Sigmoid colon (tissue), 7 donors: ENCODE results near the gene MEOX2. TPM values are rescaled to one million over a fixed set of nuclear protein-coding genes. Genes with fewer than 3 reads are reported as not detected.

ENCODE experiments used
- DNase-seq: peaks from one replicate; pipeline ENCODE4 v3.0.0-alpha.2; 2019
- H3K27ac ChIP-seq, 4 donors: fragments of 200-600 bp; sonication (generic); one replicate each; pipeline ENCODE4 v1.5.1; 2016 to 2019; ENCODE audit warnings: mild to moderate bottlenecking in 1 of 4
- H3K27me3 ChIP-seq, 3 donors: fragments of 200-600 bp; sonication (generic); one replicate each; pipeline ENCODE4 v1.5.1; 2019; ENCODE audit warnings: mild to moderate bottlenecking in 1 of 3
- H3K36me3 ChIP-seq, 4 donors: fragments of 200-600 bp; sonication (generic); one replicate each; pipeline ENCODE4 v1.5.1; 2016 to 2019
- H3K4me1 ChIP-seq, 4 donors: fragments of 200-600 bp; sonication (generic); one replicate each; pipeline ENCODE4 v1.5.1; 2017 to 2019
- H3K4me3 ChIP-seq, 4 donors: fragments of 200-600 bp; sonication (generic); one replicate each; pipeline ENCODE4 v1.5.1; 2017 to 2019; ENCODE audit warnings: mild to moderate bottlenecking in 2 of 4, moderate library complexity in 1 of 4
- H3K9me3 ChIP-seq, 4 donors: fragments of 200-600 bp in 3 of 4; sonication (generic) in 3 of 4; one replicate each; pipeline versions ENCODE4 v1.5.1 to v1.6.1; 2013 to 2019
- CTCF ChIP-seq, 4 experiments: fragments of 450-650 bp in 3 of 4; fragments of 200-600 bp in 1 of 4; IDR thresholded peaks; one replicate each; pipeline ENCODE4 v1.5.1; 2016 to 2019; ENCODE audit warnings: antibody characterized with exemption in 4 of 4, mild to moderate bottlenecking in 3 of 4, moderate library complexity in 2 of 4
- EP300 ChIP-seq, 4 donors: sonication (generic); formaldehyde crosslinking; IDR thresholded peaks; one replicate each; pipeline ENCODE4 v1.6.1; 2017; ENCODE audit warnings: antibody characterized with exemption in 4 of 4
- POLR2A ChIP-seq, 2 donors: fragments of 450-650 bp; IDR thresholded peaks; one replicate each; pipeline ENCODE4 v1.6.1; 2016; ENCODE audit warnings: antibody characterized with exemption in 2 of 2, mild to moderate bottlenecking in 2 of 2, moderate library complexity in 2 of 2
- POLR2AphosphoS5 ChIP-seq, 4 donors: sonication (generic); formaldehyde crosslinking; IDR thresholded peaks; one replicate each; pipeline ENCODE4 v1.6.1; 2017; ENCODE audit warnings: antibody characterized with exemption in 4 of 4
- WGBS, 2 donors: extraction: QIAGEN DNeasy Blood & Tissue Kit; methylation state at CpG; one replicate each; pipeline ENCODE4 v1.1.7; 2013; 5-methylcytosine and 5-hydroxymethylcytosine counted together
- intact Hi-C: fragments of 100-400 bp; cut with DNase I; formaldehyde crosslinking; loops from one replicate; pipeline ENCODE4 v1.15.1; 2023
- polyA plus RNA-seq, 3 donors: library from polyadenylated mRNA; stranded (reverse); fragments of 200-250 nt; gene quantifications; one replicate each; pipeline ENCODE4 v1.2.3, GENCODE V29; 2013
- total RNA-seq, 4 donors: library from RNA; depleted of rRNA; stranded (reverse); fragments of >200 nt; gene quantifications; one replicate each; pipeline ENCODE4 v1.1.0, GENCODE V29; 2016
- donor health status: healthy with polysubstance abuse.
- donor health status: Bipolar disorder and iron deficiency.
- donor health status: healthy.

Gene MEOX2
- total and polyA plus RNA-seq, 7 donors: 0.23 to 9.7 (median 1.6) TPM

- H3K27me3 ChIP-seq: no peaks in the 10 kb centered on the region
- H3K27ac ChIP-seq: no peak overlapping the region
- DNase-seq: no peak
- intact Hi-C loops: no loop called here
- no peak overlapping the region for H3K4me3 ChIP-seq
- no peak for TF ChIP-seq POLR2A (IDR thresholded peaks at IDR 0.05)
- TF ChIP-seq EP300 (IDR thresholded peaks at IDR 0.05): no peak
- peak; percentile 29 to 50 (median 42) for TF ChIP-seq POLR2AphosphoS5 (IDR thresholded peaks at IDR 0.05)
- TF ChIP-seq CTCF (IDR thresholded peaks at IDR 0.05): no peak
- peaks cover 0 to 23% (median 17%) of the 10 kb centered on the region in 4 donors for H3K4me1 ChIP-seq
- no peaks in the 10 kb centered on the region for H3K9me3 ChIP-seq
- WGBS, 2 donors: 91 to 93% methylated on average over 1 of the region's 1 CpG
- H3K36me3 ChIP-seq: no peaks in the 10 kb centered on the region
These were observed 103.7 kb downstream of the MEOX2 start for GRCh38 chr7:15582773-15583172.

DNA sequence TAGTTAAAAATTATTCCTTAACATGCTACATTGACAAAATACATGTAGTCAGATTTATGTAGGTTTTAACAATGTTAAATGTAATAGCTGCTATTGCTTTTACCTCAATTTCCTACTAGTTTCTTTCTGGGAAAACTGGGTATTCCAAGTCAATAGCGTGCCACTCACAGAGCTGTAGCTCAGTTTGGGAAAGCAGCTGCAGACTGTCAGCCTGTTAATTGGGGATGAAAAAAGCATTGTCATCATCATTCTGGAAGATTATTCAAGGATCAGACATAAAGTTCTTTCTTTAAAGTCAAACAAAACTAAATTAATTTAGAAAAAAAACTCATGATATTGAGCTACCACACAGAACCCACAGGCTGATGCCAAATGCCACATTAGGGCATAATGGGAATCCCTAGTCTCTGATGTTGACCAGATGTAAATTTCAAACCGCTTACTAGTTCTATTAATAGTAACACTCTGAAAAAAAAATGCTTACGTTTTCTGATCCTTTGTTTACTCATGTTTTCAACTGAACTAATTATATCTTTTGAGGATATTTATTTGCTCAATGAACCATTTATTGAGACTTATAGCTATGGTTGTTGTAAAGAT, 105.0 kb downstream of the MEOX2 start:
- DNase-seq: no peak
- 65 to 71% methylated on average over 3 of the region's 3 CpGs for WGBS, 2 donors
- no peaks in the 10 kb centered on the region for H3K9me3 ChIP-seq
- TF ChIP-seq CTCF (IDR thresholded peaks at IDR 0.05) (no peak), POLR2AphosphoS5 (IDR thresholded peaks at IDR 0.05) (peak; percentile 16 to 60 (median 38)), POLR2A (IDR thresholded peaks at IDR 0.05) (no peak), EP300 (IDR thresholded peaks at IDR 0.05) (peak in 2 of 4 donors; percentile 6 to 17)
- peak overlapping the region in 3 of 4 donors; percentile 18 to 49 (median 22) for H3K27ac ChIP-seq
- H3K27me3 ChIP-seq: no peaks in the 10 kb centered on the region
- H3K4me1 ChIP-seq: peaks cover 0 to 22% (median 16%) of the 10 kb centered on the region in 4 donors
- no peaks in the 10 kb centered on the region for H3K36me3 ChIP-seq
- no peak overlapping the region for H3K4me3 ChIP-seq
- intact Hi-C loops: no loop called here

DNA sequence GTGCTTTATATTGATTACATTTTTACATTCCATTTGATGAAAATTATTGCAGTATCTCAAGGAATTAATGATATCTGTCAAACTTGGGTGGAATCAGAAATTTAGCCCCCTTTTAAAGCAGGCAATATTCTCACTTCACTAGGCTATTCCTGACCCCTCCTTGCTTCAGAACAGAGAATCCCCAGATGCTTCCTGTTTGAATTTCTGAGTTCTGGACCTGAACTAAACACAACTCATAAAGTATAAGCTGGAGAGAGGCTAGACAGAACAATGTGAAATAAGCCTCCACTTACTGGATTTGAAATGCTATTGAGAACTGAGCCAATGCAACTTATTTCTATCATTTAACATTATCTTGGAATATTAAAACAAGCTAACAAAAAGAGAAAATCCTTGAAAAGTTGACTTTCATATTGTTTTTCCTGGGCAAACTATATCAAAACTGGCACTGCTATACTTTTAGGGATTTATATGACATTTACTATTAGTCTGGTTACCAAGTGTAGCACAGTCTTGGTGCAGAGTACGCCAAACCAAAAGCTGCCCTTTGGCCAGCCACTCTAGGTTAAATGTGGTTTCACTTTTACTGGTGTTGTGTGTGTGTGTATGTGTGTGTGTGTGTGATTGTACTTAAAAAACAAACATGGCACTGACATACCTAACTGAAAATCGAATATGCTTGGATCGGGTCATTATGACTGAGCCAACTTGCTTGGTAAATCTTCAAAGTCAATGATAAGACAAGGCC, 105.7 kb downstream of the MEOX2 start:
- 29 to 62% methylated on average over 3 of the region's 3 CpGs for WGBS, 2 donors
- H3K4me3 ChIP-seq: no peak overlapping the region
- H3K4me1 ChIP-seq: peaks cover 0 to 15% (median 14%) of the 10 kb centered on the region in 4 donors
- no peak for TF ChIP-seq POLR2AphosphoS5 (IDR thresholded peaks at IDR 0.05)
- no peak for TF ChIP-seq POLR2A (IDR thresholded peaks at IDR 0.05)
- TF ChIP-seq EP300 (IDR thresholded peaks at IDR 0.05): no peak
- TF ChIP-seq CTCF (IDR thresholded peaks at IDR 0.05): no peak
- peak overlapping the region in 3 of 4 donors; percentile 18 to 49 (median 22) for H3K27ac ChIP-seq
- H3K9me3 ChIP-seq: no peaks in the 10 kb centered on the region
- intact Hi-C loops: no loop called here
- H3K36me3 ChIP-seq: no peaks in the 10 kb centered on the region
- no peaks in the 10 kb centered on the region for H3K27me3 ChIP-seq
- no peak for DNase-seq

DNA sequence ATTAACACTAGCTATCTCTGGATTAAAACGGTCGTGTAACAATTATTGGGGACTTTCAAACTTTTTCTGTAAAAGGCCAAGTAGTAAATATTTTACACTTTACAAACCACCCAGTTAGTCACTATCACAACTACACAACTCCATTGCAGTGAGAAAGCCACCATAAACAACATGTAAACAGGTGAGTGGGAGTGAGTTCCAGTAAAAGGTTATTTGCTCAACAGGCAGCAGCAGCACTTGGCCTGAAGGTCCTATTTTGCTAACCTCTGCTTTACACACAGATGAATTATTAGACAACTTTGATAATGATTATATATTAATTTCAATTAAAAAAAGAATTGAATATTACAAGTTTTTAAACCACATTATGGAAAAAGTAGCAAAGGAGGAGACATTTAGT, 108.9 kb downstream of the MEOX2 start:
- no peak for DNase-seq
- H3K27me3 ChIP-seq: no peaks in the 10 kb centered on the region
- TF ChIP-seq POLR2A (IDR thresholded peaks at IDR 0.05): no peak
- TF ChIP-seq POLR2AphosphoS5 (IDR thresholded peaks at IDR 0.05): no peak
- TF ChIP-seq EP300 (IDR thresholded peaks at IDR 0.05): no peak
- no peak for TF ChIP-seq CTCF (IDR thresholded peaks at IDR 0.05)
- intact Hi-C loops: no loop called here
- no peak overlapping the region for H3K27ac ChIP-seq
- no peaks in the 10 kb centered on the region for H3K9me3 ChIP-seq
- no peaks in the 10 kb centered on the region for H3K36me3 ChIP-seq
- H3K4me1 ChIP-seq: peaks cover 0 to 15% (median 14%) of the 10 kb centered on the region in 4 donors
- WGBS, 2 donors: 95 to 96% methylated on average over 2 of the region's 2 CpGs
- H3K4me3 ChIP-seq: no peak overlapping the region
